Endometrial microvascular endothelial cells (primary cell): ENCODE results near the gene ELFN2. TPM values are rescaled to one million over a fixed set of nuclear protein-coding genes. Genes with fewer than 3 reads are reported as not detected.
"Not testable (repeated sequence)": the region's sequence is repeated elsewhere in the genome, so short reads cannot be mapped to it uniquely, and the experiment has no call there.

Experiments
- in situ Hi-C: cut with HindIII; loops from 2 replicates; pipeline ENCODE4 v1.10.0; 2017; ENCODE audit warnings: low sequenced_read_pairs, low pct_unique_long_range_greater_than_20kb; ENCODE audit errors: inconsistent ontology term
- total RNA-seq: library from RNA; depleted of rRNA; stranded (reverse); fragments of >200 nt; gene quantifications from one replicate; pipeline ENCODE4 v1.2.3, GENCODE V29; 2015; ENCODE audit errors: inconsistent ontology term

Gene ELFN2, protein sequence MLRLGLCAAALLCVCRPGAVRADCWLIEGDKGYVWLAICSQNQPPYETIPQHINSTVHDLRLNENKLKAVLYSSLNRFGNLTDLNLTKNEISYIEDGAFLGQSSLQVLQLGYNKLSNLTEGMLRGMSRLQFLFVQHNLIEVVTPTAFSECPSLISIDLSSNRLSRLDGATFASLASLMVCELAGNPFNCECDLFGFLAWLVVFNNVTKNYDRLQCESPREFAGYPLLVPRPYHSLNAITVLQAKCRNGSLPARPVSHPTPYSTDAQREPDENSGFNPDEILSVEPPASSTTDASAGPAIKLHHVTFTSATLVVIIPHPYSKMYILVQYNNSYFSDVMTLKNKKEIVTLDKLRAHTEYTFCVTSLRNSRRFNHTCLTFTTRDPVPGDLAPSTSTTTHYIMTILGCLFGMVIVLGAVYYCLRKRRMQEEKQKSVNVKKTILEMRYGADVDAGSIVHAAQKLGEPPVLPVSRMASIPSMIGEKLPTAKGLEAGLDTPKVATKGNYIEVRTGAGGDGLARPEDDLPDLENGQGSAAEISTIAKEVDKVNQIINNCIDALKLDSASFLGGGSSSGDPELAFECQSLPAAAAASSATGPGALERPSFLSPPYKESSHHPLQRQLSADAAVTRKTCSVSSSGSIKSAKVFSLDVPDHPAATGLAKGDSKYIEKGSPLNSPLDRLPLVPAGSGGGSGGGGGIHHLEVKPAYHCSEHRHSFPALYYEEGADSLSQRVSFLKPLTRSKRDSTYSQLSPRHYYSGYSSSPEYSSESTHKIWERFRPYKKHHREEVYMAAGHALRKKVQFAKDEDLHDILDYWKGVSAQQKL
- 4.3 TPM for total RNA-seq

- in situ Hi-C loops, result no loop called here
Measured at GRCh38 chr22:37427135-37427710, at the start of gene ELFN2. TSS of gene ELFN2 (minus strand) at chr22:37427479. CDS start at chr22:37375534, 51,945 bp downstream.

- in situ Hi-C loops, result no loop called here
Measured at GRCh38 chr22:37476389-37477329, 49.4 kb upstream of the ELFN2 start.

- in situ Hi-C loops, result no loop called here
Measured at GRCh38 chr22:37474447-37475090, 47.3 kb upstream of the ELFN2 start.

GRCh38 chr22:37473437-37473946, 46.2 kb upstream of the ELFN2 start:
- in situ Hi-C loops, result no loop called here

DNA sequence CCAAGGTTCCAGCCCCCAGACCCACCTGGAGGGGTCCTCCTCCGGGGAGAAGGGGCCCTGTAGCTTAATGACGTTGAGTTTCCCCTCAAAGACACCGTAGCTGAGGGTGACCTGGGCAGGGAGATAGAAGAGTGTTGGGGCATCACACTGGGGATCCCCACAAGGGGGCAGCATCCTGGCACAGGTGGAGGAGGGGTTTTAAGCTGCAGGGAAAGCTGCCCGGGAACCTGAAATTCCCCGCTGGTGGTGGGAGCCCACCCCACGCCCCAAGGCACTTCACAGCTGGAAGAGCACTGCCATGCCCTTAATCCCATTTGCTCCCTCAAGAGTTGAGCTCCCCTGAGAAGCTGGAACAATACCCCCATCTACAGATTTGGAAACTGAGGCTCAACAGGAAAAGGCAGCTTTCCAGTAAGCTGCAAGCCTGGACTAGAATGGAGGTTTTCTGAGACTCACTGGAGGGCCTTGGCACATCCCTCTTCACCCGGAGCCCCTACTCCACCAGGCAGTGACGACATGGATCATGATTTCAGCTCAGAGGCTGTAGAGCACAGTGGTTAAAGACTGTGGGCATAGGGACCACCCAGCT, 45.2 kb upstream of the ELFN2 start:
- in situ Hi-C loops, result no loop called here

DNA sequence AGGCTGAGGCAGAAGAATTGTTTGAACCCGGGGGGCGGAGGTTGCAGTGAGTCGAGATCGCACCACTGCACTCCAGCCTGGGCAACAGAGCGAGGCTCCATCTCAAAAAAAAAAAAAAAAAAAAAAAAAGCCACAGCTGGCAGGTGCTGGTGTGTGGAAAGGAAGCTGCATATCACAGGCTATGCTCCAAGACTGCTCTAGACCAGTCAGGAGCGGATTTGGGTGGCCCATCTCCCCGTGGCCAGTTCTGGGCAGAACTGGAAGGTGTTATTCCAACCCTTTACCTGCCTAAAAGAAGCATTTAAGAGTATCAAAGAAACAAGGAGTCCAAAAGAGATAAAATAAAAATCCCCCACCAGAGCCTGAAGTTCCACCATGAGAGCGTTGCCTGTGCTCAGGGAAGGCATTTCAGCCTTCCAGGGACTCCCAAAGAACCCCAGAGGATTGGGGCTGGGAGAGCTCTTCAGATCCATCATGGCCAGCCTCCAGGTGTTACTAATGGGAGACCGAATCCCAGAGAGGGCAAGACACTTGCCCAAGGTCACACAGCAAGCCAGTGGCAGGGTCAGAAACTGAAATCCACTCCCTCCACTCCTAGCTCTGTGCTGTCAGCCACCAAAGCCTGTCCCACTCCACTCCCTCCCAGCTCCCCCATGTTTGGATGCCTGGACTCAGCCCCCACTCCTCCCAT, 44.6 kb upstream of the ELFN2 start:
- in situ Hi-C loops, result no loop called here

DNA sequence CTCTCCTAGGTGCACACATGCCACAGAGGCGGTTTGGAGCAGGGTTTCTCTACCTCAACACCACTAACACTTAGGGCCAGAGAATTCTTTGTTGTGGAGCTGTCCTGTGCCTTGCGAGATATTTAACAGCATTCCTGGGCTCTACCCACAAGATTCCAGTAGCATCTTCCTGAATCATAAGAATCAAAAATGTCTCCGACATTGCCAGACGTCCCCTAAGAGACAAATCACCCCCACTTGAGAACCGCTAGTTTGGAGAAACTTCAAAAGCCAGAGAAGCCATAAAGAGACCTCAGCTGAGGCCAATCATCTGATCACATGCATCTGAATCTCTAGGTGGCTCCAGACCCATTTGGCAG, 42.8 kb upstream of the ELFN2 start:
- in situ Hi-C loops, result no loop called here

- in situ Hi-C loops, result no loop called here
Measured at GRCh38 chr22:37469416-37470086, 42.3 kb upstream of the ELFN2 start.

GRCh38 chr22:37468201-37468695, 41.0 kb upstream of the ELFN2 start:
- in situ Hi-C loops, result not testable (repeated sequence)

GRCh38 chr22:37467391-37467955, 40.2 kb upstream of the ELFN2 start:
- in situ Hi-C loops, result no loop called here

DNA sequence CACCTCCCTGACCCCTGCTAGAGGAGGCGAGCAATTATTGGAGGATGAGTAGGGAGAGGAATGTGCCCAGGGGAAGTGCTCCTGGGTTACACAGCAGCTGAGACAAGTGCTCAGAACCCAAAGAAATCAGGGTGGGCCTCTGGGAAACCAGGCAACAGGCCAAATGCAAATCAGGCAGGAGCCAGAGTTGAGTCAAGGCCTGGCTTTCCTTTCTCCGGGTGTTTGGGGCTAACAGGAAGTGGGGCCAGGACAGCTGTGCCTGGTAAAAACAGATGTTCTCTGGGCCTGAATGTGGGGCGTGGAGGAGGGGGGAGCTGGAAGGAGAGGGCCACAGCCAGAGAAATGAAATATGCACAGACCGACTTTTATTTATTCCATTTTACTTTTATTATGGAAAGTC, 36.9 kb upstream of the ELFN2 start:
- in situ Hi-C loops, result no loop called here

GRCh38 chr22:37462983-37463382, 35.7 kb upstream of the ELFN2 start:
- in situ Hi-C loops, result no loop called here

DNA sequence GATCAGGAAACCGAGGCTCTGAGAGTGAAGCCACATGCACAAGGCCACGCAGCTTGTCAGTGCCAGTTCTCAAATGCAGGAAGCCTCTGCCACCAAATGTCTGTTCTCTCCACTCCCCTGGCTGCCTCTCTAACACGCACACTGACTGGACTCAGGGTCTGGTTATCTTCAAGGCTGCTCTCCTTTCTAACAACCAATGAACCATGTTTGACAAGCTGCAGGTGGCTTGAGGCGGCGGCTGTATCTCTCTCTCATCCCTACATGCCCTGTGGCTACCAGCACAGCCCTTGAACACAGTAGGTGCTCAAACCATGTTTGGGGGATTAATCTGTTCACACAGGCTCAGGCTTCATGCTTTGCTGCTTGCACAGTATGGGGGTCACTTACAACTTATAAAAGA, 35.2 kb upstream of the ELFN2 start:
- in situ Hi-C loops, result no loop called here

GRCh38 chr22:37461961-37462360, 34.7 kb upstream of the ELFN2 start:
- in situ Hi-C loops, result no loop called here

GRCh38 chr22:37460684-37461083, 33.4 kb upstream of the ELFN2 start:
- in situ Hi-C loops, result no loop called here

DNA sequence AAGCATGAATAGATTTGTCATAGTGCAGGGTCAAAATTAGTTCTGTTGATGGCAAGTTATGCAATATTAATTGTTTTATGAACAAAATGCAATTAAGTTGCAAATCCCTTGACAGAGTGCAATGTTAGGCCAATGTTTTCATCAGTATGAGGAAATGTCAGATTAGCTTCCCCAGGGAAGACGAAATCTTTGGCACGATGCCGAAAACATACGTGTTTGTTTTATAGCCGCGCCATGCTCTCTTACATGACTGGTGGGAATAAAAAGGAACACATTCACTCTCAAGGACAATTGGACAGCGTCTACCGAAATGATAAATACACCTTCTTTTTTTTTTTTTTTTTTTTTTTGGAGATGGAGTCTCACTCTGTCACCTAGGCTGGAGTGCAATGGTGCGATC, 31.9 kb upstream of the ELFN2 start:
- in situ Hi-C loops, result no loop called here
